ENCODE results near the gene GDPD5. TPM values are rescaled to one million over a fixed set of nuclear protein-coding genes. Genes with fewer than 3 reads are reported as not detected.

The GDPD5 gene
- total and polyA plus RNA-seq, 9 of the 15 experiments (the other 6 are each of a cell fraction or from before 2014, with no cell fraction given) = 0.32 to 27.3 (median 8.0) TPM

GRCh38 chr11:75399344-75400145, 126.2 kb downstream of the GDPD5 start, which contains the start of gene RPS3:
Gene RPS3, plus strand, starts transcription at chr11:75399518. Its CDS starts 30 bp downstream, at chr11:75399548.
- Histone ChIP-seq H3K9ac (ENCODE audit: insufficient read depth in 1 of 2, low read depth in 2 of 2, low read length in 2 of 2) (peak within 1 kb of the TSS; percentile 96 to 100), H3K4me1 (replicated peaks in 1 of 2; ENCODE audit: control insufficient read depth in 2 of 2, insufficient read depth in 2 of 2, low read length in 2 of 2) (peaks cover 14 to 31% of the 10 kb centered on the region in 2 experiments; a peak in 3 of 5 replicates), H3K27me3 (ENCODE audit: control insufficient read depth in 2 of 2, insufficient read depth in 2 of 2, low read length in 2 of 2) (no peaks in the 10 kb centered on the region), H3K79me2 (ENCODE audit: control insufficient read depth, insufficient read depth, low read length) (peaks cover 56% of the 10 kb centered on the region), H4K20me1 (replicated peaks; ENCODE audit: control insufficient read depth, insufficient read depth, low read length) (peaks cover 49% of the 10 kb centered on the region), H3K9me3 (replicated peaks; ENCODE audit: control insufficient read depth, insufficient read depth, low read depth, low read length) (no peaks in the 10 kb centered on the region), H3K9me1 (ENCODE audit: control insufficient read depth, insufficient read depth, low read length) (peaks cover 17% of the 10 kb centered on the region), H2AFZ (ENCODE audit: low read depth, low read length) (peak within 1 kb of the TSS; percentile 98), H3K4me2 (ENCODE audit: insufficient read depth, low read length) (peak within 1 kb of the TSS; percentile 98), H3K4me3 (peak within 1 kb of the TSS; percentile 91), H3K36me3 (ENCODE audit: control insufficient read depth, insufficient read depth, low read length) (peaks cover 51% of the 10 kb centered on the region), H3K27ac (ENCODE audit: extremely low read depth, low read depth, low read length) (peak within 1 kb of the TSS; percentile 96)
- peak; percentile 91 for ATAC-seq
- in situ Hi-C loops (cut with MboI) (no loop called here), intact Hi-C loops (cut with micrococcal nuclease) (no loop called here)
- peak; percentile 88 for FAIRE-seq
- CTCF ChIA-PET (ENCODE audit: low intra/inter-chr PET ratio) = no interaction called here
- DNase-seq (ENCODE audit: extremely low read depth in 1 of 4, low spot score in 3 of 4) = peak; percentile 83 to 95 (median 88)
- 0% methylated on average over 54 of the region's 55 CpGs for WGBS (ENCODE audit: insufficient coverage, low coverage, missing lambda C conversion rate)
- BruUV-seq (replicated peaks) = TSS peak; percentile 37
- POLR2A ChIA-PET = interaction anchor here (0.5 to 3.8 kb wide), 32 partner anchors 8 to 413 kb away, joined by 3 to 52 read pairs (median 6); partner anchors contain the start of gene ARRB1
- TF ChIP-seq GABPB2 (CRISPR knock-in tag; conservative IDR thresholded peaks at IDR 0.05) (no peak), ZEB2 (IDR thresholded peaks at IDR 0.05) (no peak), EGR1 (conservative IDR thresholded peaks at IDR 0.05) (peak; percentile 81), ZNF77 (CRISPR knock-in tag; IDR thresholded peaks at IDR 0.05) (no peak), RBFOX2 (IDR thresholded peaks at IDR 0.05; ENCODE audit: low read depth, low read length) (peak; percentile 100), SP2 (IDR thresholded peaks at IDR 0.05; ENCODE audit: extremely low read depth, low read depth, low read length, poor library complexity, severe bottlenecking) (no peak), ETV5 (CRISPR knock-in tag; IDR thresholded peaks at IDR 0.05; ENCODE audit: low read depth) (peak; percentile 96), ZNF778 (CRISPR knock-in tag; IDR thresholded peaks at IDR 0.05) (no peak), RBM25 (IDR thresholded peaks at IDR 0.05; ENCODE audit: low read depth, low read length, severe bottlenecking) (no peak), ZNF197 (CRISPR knock-in tag; IDR thresholded peaks at IDR 0.05; ENCODE audit: low read depth) (no peak; the same call in 1 of the 2 replicates), PKNOX1 (IDR thresholded peaks at IDR 0.05) (peak; percentile 4; the same call in 1 of the 2 replicates), MAX (CRISPR knock-in tag; IDR thresholded peaks at IDR 0.05) (peak; percentile 90), ZSCAN29 (IDR thresholded peaks at IDR 0.05) (peak; percentile 75), DMBX1 (CRISPR knock-in tag; IDR thresholded peaks at IDR 0.05; ENCODE audit: borderline replicate concordance) (peak; percentile 75), ZNF449 (CRISPR knock-in tag; IDR thresholded peaks at IDR 0.05) (no peak), HNRNPK (IDR thresholded peaks at IDR 0.05; ENCODE audit: low read depth, low read length, poor library complexity, severe bottlenecking) (no peak), NFATC3 (IDR thresholded peaks at IDR 0.05) (peak; percentile 37; the same call in 1 of the 2 replicates), ZKSCAN3 (CRISPR knock-in tag; IDR thresholded peaks at IDR 0.05) (no peak), ZNF511 (CRISPR knock-in tag; IDR thresholded peaks at IDR 0.05) (peak; percentile 97), MTA1 (IDR thresholded peaks at IDR 0.05; ENCODE audit: borderline replicate concordance) (peak; percentile 98)
